Measurements from ENCODE around the gene RBM15.

- TF ChIP-seq CTCF (IDR thresholded peaks at IDR 0.05), result no peak
- no peak for TF ChIP-seq POLR2A (IDR thresholded peaks at IDR 0.05)
Observed at GRCh38 chr1:110338886-110339406, at the start of gene RBM15.
